Activated CD4-positive, alpha-beta T cell treated with anti-CD3 and anti-CD28 coated beads for 48 hours (primary cell): ENCODE results near the gene NPAT.
A peak's percentile ranks its signal among the peaks of the same experiment; 100 is the strongest.

Source experiments
- DNase-seq: peaks from one replicate; pipeline ENCODE4 v3.0.0-alpha.2; 2020

Gene NPAT

GRCh38 chr11:108222574-108223347, at the start of gene NPAT, which contains the start of gene ATM:
Gene NPAT (minus strand): TSS chr11:108222638. CDS start chr11:108222536, 102 bp downstream.
Gene ATM (plus strand): TSS chr11:108223067. CDS start chr11:108227625, 4,558 bp downstream.
- DNase-seq, result peak; percentile 98

- DNase-seq, result no peak
Measured at GRCh38 chr11:108269583-108269982, 47.1 kb upstream of the NPAT start.

GRCh38 chr11:108253176-108253575, 30.7 kb upstream of the NPAT start:
- DNase-seq, result no peak

- DNase-seq, result no peak
Measured at GRCh38 chr11:108246885-108247284, 24.4 kb upstream of the NPAT start.

GRCh38 chr11:108246308-108246707, 23.9 kb upstream of the NPAT start:
- DNase-seq, result no peak

- DNase-seq, result no peak
Measured at GRCh38 chr11:108242422-108242821, 20.0 kb upstream of the NPAT start.

- peak; percentile 60 for DNase-seq
Measured at GRCh38 chr11:108241330-108242037, 19.0 kb upstream of the NPAT start.

- DNase-seq, result no peak
Measured at GRCh38 chr11:108239076-108239475, 16.6 kb upstream of the NPAT start.

GRCh38 chr11:108237058-108237481, 14.6 kb upstream of the NPAT start:
- no peak for DNase-seq

- no peak for DNase-seq
Measured at GRCh38 chr11:108235633-108236032, 13.2 kb upstream of the NPAT start.

GRCh38 chr11:108235192-108235591, 12.8 kb upstream of the NPAT start:
- DNase-seq, result no peak

GRCh38 chr11:108233277-108233945, 11.0 kb upstream of the NPAT start:
- DNase-seq, result no peak

- DNase-seq, result no peak
Measured at GRCh38 chr11:108228251-108228650, 5.8 kb upstream of the NPAT start.

- DNase-seq, result no peak
Measured at GRCh38 chr11:108226036-108226435, 3.6 kb upstream of the NPAT start.

GRCh38 chr11:108224911-108225786, 2.7 kb upstream of the NPAT start:
- DNase-seq, result peak; percentile 58

- no peak for DNase-seq
Measured at GRCh38 chr11:108224366-108224765, 1.9 kb upstream of the NPAT start.

- peak; percentile 42 for DNase-seq
Measured at GRCh38 chr11:108223348-108224149, 1.1 kb upstream of the NPAT start.

- peak; percentile 50 for DNase-seq
Measured at GRCh38 chr11:108221911-108222573, 396 bp downstream of the NPAT start.

GRCh38 chr11:108221371-108221770, 1.1 kb downstream of the NPAT start:
- no peak for DNase-seq

GRCh38 chr11:108220721-108221336, 1.6 kb downstream of the NPAT start:
- DNase-seq, result no peak
